Muscle of back (tissue), 11 donors: Measurements from ENCODE around the gene KIAA0513. TPM values are rescaled to one million over a fixed set of nuclear protein-coding genes. Genes with fewer than 3 reads are reported as not detected.
"Not testable (repeated sequence)": the region's sequence is repeated elsewhere in the genome, so short reads cannot be mapped to it uniquely, and the experiment has no call there.

Source experiments
- DNase-seq, 3 donors: peaks; one replicate each; pipeline versions ENCODE4 v3.0.0 to v3.0.0-alpha.2; 2013
- polyA plus RNA-seq, 10 donors: library from polyadenylated mRNA; unstranded; fragments of 120-200 nt; gene quantifications; one replicate each; pipeline ENCODE4 v1.2.1, GENCODE V29; 2013; ENCODE audit not compliant: insufficient read length in 10 of 10

The KIAA0513 gene
- polyA plus RNA-seq, 10 donors: 1.7 to 3.9 (median 2.5) TPM

GRCh38 chr16:85107083-85107482 lies 79.5 kb downstream of the KIAA0513 start:
- DNase-seq: no peak

GRCh38 chr16:85107532-85107931 lies 79.9 kb downstream of the KIAA0513 start:
- no peak for DNase-seq

DNA sequence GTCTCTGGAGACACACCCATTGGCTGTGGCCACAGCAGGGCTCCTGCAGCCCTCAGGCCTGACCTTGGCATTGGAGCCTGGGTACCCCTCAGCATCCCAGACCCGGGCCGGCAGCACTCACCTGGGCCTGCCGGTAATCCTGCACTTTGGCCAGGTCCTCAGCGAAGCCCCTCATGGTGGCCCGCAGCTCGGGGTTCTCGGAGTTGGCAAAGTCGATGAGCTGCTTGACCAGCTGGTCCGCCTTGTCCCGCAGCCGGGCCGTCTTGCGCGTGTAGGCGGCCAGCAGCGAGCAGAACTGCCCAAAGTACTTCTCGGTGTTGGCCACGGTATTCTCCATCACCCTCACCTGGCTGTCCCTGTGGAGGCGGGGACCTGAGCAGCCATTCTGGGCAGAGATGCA lies 82.5 kb downstream of the KIAA0513 start:
- no peak for DNase-seq

DNA sequence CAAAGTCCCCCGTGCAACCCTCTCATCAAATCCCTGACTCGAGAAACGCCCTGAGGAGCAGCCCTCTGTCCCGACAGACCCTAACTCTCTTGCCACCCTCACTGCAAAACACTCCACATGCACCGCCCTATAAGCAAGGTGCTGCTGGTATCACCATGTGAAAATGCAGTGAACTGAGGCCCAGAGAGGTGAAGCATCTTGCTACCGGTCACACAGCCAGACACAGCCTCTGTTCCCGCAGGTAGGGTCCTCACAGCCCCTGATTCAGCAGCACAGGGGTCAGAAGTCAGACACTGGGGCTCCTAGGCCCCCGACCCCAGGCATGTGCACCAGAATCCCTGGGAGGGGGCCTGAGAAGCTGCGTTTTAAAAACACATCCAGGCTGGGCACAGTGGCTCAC lies 83.6 kb downstream of the KIAA0513 start:
- no peak for DNase-seq

- DNase-seq: no peak
Observed at GRCh38 chr16:85112364-85112763, 84.8 kb downstream of the KIAA0513 start, which contains the start of gene CIBAR2. Gene CIBAR2 (minus strand): TSS chr16:85112472. CDS start chr16:85112352, 120 bp downstream.

- DNase-seq: no peak
Observed at GRCh38 chr16:85113168-85113733, 85.7 kb downstream of the KIAA0513 start.

GRCh38 chr16:85113913-85114312 lies 86.3 kb downstream of the KIAA0513 start:
- no peak for DNase-seq

GRCh38 chr16:85114909-85115567 lies 87.4 kb downstream of the KIAA0513 start:
- peak; percentile 67 to 91 (median 87) for DNase-seq

DNA sequence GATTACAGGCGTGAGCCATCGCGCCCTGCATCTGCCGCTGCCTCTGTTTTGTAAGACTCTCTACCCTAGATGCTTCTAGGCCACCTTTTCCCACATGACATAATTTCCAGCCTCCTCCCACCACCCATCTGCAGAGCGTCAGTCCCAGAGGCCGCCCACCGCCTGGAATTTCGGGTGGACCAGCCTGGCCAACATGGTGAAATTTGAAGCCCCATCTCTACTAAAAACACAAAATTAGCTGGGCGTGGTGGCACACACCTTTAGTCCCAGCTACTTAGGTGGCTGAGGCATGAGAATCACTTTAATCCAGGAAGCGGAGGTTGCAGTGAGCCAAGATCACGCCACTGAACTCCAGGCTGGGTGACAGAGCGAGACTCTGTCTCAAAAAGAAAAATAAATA lies 89.8 kb downstream of the KIAA0513 start:
- no peak for DNase-seq

- no peak for DNase-seq
Observed at GRCh38 chr16:85120006-85120340, 92.4 kb downstream of the KIAA0513 start.

GRCh38 chr16:85123441-85123840 lies 95.8 kb downstream of the KIAA0513 start:
- DNase-seq: not testable (repeated sequence)

- peak in 1 of 3 donors; percentile 72 for DNase-seq
Observed at GRCh38 chr16:85123891-85124635, 96.5 kb downstream of the KIAA0513 start.

DNA sequence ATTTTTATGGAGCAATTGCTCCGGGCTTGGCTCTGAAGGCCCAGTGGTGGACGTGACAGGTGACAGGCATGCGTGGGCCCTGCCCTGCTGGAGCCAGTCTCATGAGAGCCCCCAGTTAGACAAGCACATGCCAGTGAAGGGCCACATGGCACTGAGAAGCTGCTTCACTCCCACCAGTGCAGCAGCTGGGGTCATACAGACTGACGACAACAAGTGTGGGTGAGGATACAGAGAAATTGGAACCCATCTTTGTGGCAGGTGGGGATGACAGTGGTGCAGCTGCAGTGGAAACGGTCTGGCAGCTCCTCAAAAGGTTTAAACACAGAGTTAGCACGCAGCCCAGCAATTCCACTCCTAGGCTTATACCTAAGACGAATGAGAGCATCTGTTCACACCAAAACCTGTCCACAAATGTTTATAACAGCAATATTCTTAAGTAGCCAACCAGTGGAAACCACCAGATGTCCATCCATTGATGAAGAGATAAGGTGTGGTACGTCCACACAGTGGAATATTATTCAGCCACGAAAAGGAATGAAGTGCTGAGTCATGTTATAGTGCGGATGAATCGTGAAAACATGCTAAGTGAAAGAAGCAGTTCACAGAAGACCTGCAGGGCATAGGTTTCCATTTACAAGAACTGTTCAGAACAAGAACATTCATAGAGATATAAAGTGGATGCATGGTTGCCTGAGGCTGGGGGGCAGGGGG lies 97.2 kb downstream of the KIAA0513 start:
- DNase-seq: peak in 1 of 3 donors; percentile 67

DNA sequence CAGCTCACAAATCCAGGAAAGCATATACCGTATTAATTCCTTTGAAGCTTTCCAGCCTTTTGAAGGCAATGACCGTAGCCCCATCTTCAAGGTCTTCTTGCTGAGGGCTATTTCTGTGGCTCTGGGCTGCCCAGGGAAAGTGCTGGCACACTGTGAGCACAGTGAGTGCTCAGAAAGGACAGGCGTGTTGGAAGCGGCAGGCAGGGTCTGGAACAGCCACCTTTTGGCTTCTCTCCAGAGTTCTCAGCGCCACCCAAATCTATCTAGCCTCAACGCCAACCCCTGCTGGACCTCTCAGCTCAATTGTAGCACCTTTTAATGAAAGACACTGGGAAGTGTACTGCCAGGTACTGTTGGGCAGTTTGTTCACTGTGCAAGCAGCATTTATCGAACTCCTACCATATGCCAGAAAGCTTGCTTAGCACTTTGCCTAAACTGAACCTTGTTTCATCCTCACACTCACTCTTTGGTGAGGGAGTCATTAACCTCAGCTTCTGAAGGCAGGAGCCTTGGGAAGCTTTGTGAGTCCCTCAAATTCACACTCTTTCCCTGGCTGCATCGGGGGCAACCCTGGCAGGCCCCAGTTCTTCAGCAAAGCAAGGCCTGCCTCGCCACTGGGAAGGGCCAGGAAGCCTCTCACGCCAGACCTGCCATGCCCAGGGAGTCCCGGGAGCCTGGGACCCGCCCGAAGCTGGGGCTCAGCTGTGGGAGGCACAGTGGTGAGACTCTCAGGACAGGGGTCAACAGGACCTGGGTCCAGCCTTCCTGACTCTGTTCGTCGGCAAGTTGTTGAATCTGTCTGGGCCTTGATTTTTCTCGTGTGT lies 98.2 kb downstream of the KIAA0513 start:
- peak in 1 of 3 donors; percentile 40 for DNase-seq

DNA sequence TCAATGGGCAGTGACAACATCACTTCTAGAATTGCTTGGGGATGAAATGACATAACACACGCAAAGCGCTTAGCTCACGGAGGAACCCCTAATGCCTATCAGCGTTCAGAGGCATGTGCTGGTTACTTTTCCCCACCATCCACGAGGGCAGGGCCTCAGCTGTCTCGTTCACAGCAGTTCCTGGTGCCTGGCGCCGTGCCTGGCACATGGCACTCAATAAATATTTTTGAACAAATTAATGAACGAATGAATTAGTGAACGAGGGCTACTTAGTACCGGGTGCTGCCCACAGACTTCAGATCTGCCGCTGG lies 98.8 kb downstream of the KIAA0513 start:
- DNase-seq: peak in 1 of 3 donors; percentile 59

- peak; percentile 79 to 91 (median 81) for DNase-seq
Observed at GRCh38 chr16:85126705-85127378, 99.2 kb downstream of the KIAA0513 start.

GRCh38 chr16:85127379-85127723 lies 99.8 kb downstream of the KIAA0513 start:
- DNase-seq: no peak

DNA sequence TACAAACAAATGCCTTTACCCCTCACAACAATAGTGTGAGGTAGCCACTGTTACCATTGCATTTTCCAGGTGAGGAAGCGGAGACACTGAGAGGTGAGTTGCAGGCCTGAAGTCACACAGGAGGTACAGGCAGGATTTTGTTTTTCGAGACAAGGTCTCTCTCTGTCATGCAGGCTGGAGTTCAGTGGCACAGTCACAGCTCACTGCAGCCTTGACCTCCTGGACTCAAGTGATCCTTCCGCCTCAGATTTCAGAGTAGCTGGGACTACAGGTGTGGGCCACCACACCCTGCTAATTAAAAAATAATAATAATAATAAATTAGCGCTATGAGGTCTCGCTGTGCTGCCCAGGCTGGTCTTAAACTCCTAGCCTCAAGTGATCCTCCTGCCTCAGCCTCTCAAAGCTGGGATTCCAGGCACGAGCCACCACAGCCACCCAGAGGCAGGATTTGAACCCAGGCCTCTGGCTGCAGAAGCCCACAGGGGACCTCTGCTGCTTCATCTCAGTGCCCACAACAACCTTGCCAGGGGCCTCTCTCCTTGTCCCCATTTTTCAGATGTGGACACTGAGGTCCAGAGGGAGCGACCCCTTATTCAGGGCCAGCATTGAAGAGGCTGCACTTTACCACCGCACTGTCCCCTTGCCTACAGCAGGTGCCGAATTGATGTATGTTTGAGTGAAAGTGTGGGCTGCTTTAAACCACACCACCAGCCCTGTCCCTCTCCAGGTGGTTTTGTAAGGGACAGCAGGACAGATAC lies 100.7 kb downstream of the KIAA0513 start:
- DNase-seq: no peak

- peak in 1 of 3 donors; percentile 75 for DNase-seq
Observed at GRCh38 chr16:85129876-85130704, 102.5 kb downstream of the KIAA0513 start.

GRCh38 chr16:85130705-85131028 lies 103.1 kb downstream of the KIAA0513 start:
- DNase-seq: no peak
